ENCODE data around the gene NUP214.
"Not testable (repeated sequence)": the region's sequence is repeated elsewhere in the genome, so short reads cannot be mapped to it uniquely, and the experiment has no call there.

NUP214 gene

GRCh38 chr9:131112374-131113154, 12.8 kb upstream of the NUP214 start (continued):
- TF ChIP-seq ZNF398 (tag by site-specific recombination; IDR thresholded peaks at IDR 0.05), result no peak

- Histone ChIP-seq H3K4me1 (ENCODE audit: control insufficient read depth, insufficient read depth, low read length) (no peaks in the 10 kb centered on the region), H3K27ac (ENCODE audit: extremely low read depth, low read depth, low read length) (no peak overlapping the region), H3K9me3 (ENCODE audit: control insufficient read depth, insufficient read depth, low read depth, low read length) (no peaks in the 10 kb centered on the region), H3K36me3 (ENCODE audit: control insufficient read depth in 2 of 2, insufficient read depth in 1 of 2, low read length in 2 of 2) (peaks cover 0 to 12% of the 10 kb centered on the region in 2 experiments; a peak in 1 of 3 replicates), H3K4me3 (ENCODE audit: low read depth, low read length) (no peak overlapping the region)
- ChIA-PET CTCF (interaction anchor here (0.6 kb wide), 1 partner anchor 64 kb away, joined by 3 read pairs; no protein-coding TSS in a partner anchor), POLR2A (interaction anchor here (0.7 to 2.4 kb wide), 5 partner anchors 10 to 17 kb away, joined by 4 to 11 read pairs (median 6); partner anchors contain the start of genes AIF1L and NUP214)
- TF ChIP-seq ZNF169 (tag by site-specific recombination; IDR thresholded peaks at IDR 0.05) (no peak), ZNF48 (tag by site-specific recombination; IDR thresholded peaks at IDR 0.05) (no peak), ZNF513 (tag by site-specific recombination; IDR thresholded peaks at IDR 0.05) (no peak), IKZF3 (tag by site-specific recombination; IDR thresholded peaks at IDR 0.05) (no peak), GLIS2 (tag by site-specific recombination; IDR thresholded peaks at IDR 0.05) (0 out of 2 replicates have a peak, but pooled peaks have one; percentile 2), ZNF24 (tag by site-specific recombination; IDR thresholded peaks at IDR 0.05) (no peak)
- TF ChIP-seq, protein P1, sequence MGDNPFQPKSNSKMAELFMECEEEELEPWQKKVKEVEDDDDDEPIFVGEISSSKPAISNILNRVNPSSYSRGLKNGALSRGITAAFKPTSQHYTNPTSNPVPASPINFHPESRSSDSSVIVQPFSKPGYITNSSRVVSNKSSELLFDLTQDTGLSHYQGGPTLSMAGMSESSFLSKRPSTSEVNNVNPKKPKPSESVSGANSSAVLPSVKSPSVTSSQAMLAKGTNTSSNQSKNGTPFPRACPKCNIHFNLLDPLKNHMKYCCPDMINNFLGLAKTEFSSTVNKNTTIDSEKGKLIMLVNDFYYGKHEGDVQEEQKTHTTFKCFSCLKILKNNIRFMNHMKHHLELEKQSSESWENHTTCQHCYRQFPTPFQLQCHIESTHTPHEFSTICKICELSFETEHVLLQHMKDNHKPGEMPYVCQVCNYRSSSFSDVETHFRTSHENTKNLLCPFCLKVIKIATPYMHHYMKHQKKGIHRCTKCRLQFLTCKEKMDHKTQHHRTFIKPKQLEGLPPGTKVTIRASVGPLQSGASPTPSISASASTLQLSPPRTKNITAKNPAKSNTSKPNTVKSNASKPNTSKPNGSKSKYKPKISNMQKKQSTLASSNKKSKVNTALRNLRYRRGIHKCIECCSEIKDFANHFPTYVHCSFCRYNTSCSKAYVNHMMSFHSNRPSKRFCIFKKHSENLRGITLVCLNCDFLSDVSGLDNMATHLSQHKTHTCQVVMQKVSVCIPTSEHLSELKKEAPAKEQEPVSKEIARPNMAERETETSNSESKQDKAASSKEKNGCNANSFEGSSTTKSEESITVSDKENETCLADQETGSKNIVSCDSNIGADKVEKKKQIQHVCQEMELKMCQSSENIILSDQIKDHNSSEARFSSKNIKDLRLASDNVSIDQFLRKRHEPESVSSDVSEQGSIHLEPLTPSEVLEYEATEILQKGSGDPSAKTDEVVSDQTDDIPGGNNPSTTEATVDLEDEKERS (tag by site-specific recombination; IDR thresholded peaks at IDR 0.05), result no peak
- TF ChIP-seq, protein P2, sequence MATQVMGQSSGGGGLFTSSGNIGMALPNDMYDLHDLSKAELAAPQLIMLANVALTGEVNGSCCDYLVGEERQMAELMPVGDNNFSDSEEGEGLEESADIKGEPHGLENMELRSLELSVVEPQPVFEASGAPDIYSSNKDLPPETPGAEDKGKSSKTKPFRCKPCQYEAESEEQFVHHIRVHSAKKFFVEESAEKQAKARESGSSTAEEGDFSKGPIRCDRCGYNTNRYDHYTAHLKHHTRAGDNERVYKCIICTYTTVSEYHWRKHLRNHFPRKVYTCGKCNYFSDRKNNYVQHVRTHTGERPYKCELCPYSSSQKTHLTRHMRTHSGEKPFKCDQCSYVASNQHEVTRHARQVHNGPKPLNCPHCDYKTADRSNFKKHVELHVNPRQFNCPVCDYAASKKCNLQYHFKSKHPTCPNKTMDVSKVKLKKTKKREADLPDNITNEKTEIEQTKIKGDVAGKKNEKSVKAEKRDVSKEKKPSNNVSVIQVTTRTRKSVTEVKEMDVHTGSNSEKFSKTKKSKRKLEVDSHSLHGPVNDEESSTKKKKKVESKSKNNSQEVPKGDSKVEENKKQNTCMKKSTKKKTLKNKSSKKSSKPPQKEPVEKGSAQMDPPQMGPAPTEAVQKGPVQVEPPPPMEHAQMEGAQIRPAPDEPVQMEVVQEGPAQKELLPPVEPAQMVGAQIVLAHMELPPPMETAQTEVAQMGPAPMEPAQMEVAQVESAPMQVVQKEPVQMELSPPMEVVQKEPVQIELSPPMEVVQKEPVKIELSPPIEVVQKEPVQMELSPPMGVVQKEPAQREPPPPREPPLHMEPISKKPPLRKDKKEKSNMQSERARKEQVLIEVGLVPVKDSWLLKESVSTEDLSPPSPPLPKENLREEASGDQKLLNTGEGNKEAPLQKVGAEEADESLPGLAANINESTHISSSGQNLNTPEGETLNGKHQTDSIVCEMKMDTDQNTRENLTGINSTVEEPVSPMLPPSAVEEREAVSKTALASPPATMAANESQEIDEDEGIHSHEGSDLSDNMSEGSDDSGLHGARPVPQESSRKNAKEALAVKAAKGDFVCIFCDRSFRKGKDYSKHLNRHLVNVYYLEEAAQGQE (tag by site-specific recombination; IDR thresholded peaks at IDR 0.05), result no peak
Measured at GRCh38 chr9:131113655-131114054, 11.7 kb upstream of the NUP214 start.

GRCh38 chr9:131114084-131114535, 11.3 kb upstream of the NUP214 start:
- Histone ChIP-seq H3K36me3 (ENCODE audit: control insufficient read depth in 2 of 2, insufficient read depth in 1 of 2, low read length in 2 of 2) (peaks cover 0 to 16% of the 10 kb centered on the region in 2 experiments; a peak in 1 of 3 replicates), H3K27ac (ENCODE audit: extremely low read depth, low read depth, low read length) (no peak overlapping the region), H3K9me3 (ENCODE audit: control insufficient read depth, insufficient read depth, low read depth, low read length) (no peaks in the 10 kb centered on the region), H3K4me1 (ENCODE audit: control insufficient read depth, insufficient read depth, low read length) (no peaks in the 10 kb centered on the region), H3K4me3 (ENCODE audit: low read depth, low read length) (no peak overlapping the region)
- no peak for TF ChIP-seq ZNF302 (tag by site-specific recombination; IDR thresholded peaks at IDR 0.05; ENCODE audit: low read depth)
- TF ChIP-seq GLIS2 (tag by site-specific recombination; IDR thresholded peaks at IDR 0.05), result peak; percentile 13; the same call in 1 of the 2 replicates
- CTCF ChIA-PET, result interaction anchor here (0.6 kb wide), 1 partner anchor 64 kb away, joined by 3 read pairs; no protein-coding TSS in a partner anchor
- POLR2A ChIA-PET, result interaction anchor here (0.8 to 2.4 kb wide), 2 partner anchors 11 kb away, joined by 4 to 11 read pairs; partner anchors contain the start of gene NUP214

DNA sequence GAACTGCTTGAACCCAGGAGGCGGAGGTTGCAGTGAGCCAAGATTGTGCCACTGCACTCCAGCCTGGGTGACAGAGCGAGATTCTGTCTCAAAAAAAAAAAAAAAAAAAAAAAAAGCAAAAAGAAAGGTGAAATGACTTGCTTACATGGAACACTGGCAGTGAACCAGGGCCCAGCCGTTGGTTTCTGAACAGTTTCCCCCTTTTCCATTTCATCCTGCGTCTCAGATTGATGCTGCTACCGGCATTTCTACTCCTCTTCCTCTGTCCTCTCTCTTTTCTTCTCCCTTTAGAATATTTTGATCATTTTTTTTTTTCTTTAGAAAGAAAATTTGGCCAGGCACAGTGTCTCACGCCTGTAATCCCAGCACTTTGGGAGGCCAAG, 10.0 kb upstream of the NUP214 start:
- CTCF ChIA-PET; H3K4me1 ChIP-seq (ENCODE audit: control insufficient read depth, insufficient read depth, low read length); H3K9me3 ChIP-seq (ENCODE audit: control insufficient read depth, insufficient read depth, low read depth, low read length); H3K4me3 ChIP-seq (ENCODE audit: low read depth, low read length); H3K27ac ChIP-seq (ENCODE audit: extremely low read depth, low read depth, low read length): not testable (repeated sequence)
- H3K36me3 ChIP-seq (ENCODE audit: control insufficient read depth in 2 of 2, insufficient read depth in 1 of 2, low read length in 2 of 2), result peaks cover 0 to 20% of the 10 kb centered on the region in 2 experiments; a peak in 1 of 3 replicates
- POLR2A ChIA-PET, result interaction anchor here (1.0 kb wide), 1 partner anchor 10 kb away, joined by 4 read pairs; the partner anchor contains the start of gene NUP214
